ENCODE results near the gene KLHL41. TPM values are rescaled to one million over a fixed set of nuclear protein-coding genes. Genes with fewer than 3 reads are reported as not detected.
A peak's percentile ranks its signal among the peaks of the same experiment; 100 is the strongest.
"Not testable (repeated sequence)": the region's sequence is repeated elsewhere in the genome, so short reads cannot be mapped to it uniquely, and the experiment has no call there.

Gene KLHL41
- total RNA-seq, 6 donors from 2014 or later: 0.40 to 3.1 (median 1.3) TPM; not detected in 1

GRCh38 chr2:169573160-169573973, 63.9 kb downstream of the KLHL41 start, which contains the start of gene FASTKD1:
FASTKD1 (minus strand) TSS chr2:169573865; CDS start chr2:169572029, 1,836 bp downstream.
- peak; percentile 87 to 95 for DNase-seq
- 0% methylated on average over 12 to 33 of the region's 33 CpGs for WGBS, 2 donors
- ATAC-seq (ENCODE audit: low FRiP score in 2 of 2): peak; percentile 99 to 100
- peak; percentile 35 to 87 for TF ChIP-seq POLR2AphosphoS5 (IDR thresholded peaks at IDR 0.05)
- TF ChIP-seq POLR2A (IDR thresholded peaks at IDR 0.05): peak in 1 of 4 donors; percentile 45
- TF ChIP-seq, protein P1, sequence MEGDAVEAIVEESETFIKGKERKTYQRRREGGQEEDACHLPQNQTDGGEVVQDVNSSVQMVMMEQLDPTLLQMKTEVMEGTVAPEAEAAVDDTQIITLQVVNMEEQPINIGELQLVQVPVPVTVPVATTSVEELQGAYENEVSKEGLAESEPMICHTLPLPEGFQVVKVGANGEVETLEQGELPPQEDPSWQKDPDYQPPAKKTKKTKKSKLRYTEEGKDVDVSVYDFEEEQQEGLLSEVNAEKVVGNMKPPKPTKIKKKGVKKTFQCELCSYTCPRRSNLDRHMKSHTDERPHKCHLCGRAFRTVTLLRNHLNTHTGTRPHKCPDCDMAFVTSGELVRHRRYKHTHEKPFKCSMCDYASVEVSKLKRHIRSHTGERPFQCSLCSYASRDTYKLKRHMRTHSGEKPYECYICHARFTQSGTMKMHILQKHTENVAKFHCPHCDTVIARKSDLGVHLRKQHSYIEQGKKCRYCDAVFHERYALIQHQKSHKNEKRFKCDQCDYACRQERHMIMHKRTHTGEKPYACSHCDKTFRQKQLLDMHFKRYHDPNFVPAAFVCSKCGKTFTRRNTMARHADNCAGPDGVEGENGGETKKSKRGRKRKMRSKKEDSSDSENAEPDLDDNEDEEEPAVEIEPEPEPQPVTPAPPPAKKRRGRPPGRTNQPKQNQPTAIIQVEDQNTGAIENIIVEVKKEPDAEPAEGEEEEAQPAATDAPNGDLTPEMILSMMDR (IDR thresholded peaks at IDR 0.05): no peak
- Histone ChIP-seq H3K27ac (peak within 1 kb of the TSS; percentile 55 to 84 (median 74)), H3K4me3 (peak within 1 kb of the TSS; percentile 45 to 77 (median 72)), H3K27me3 (no peaks in the 10 kb centered on the region), H3K9me3 (no peaks in the 10 kb centered on the region), H3K4me1 (peaks cover 0 to 14% (median 6%) of the 10 kb centered on the region in 4 donors), H3K36me3 (no peaks in the 10 kb centered on the region)

DNA sequence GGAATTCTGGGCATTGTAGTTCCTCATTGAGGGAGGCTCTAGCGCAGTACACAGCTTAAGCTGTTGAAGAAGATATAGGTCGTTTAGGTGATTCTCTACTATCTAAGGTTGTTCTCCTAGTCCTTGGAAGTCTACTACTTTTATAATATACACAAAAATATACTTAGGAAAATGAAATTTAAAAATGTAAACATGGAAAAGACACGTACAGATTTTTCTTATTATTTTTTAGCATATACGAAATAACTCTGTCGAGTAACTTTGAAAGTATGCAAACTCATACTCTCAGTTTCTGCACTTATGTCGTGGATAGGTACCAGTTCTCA, 64.4 kb downstream of the KLHL41 start:
- Histone ChIP-seq H3K36me3 (no peaks in the 10 kb centered on the region), H3K4me3 (peak overlapping the region; percentile 45 to 77 (median 72)), H3K27ac (peak overlapping the region in 2 of 4 donors; percentile 77 to 84), H3K4me1 (peaks cover 0 to 14% (median 6%) of the 10 kb centered on the region in 4 donors), H3K9me3 (no peaks in the 10 kb centered on the region), H3K27me3 (no peaks in the 10 kb centered on the region)
- no peak for DNase-seq
- no peak for ATAC-seq (ENCODE audit: low FRiP score in 2 of 2)
- 32 to 36% methylated on average over 6 of the region's 6 CpGs for WGBS, 2 donors
- TF ChIP-seq, protein P1 (IDR thresholded peaks at IDR 0.05): no peak
- TF ChIP-seq POLR2AphosphoS5 (IDR thresholded peaks at IDR 0.05) (no peak), POLR2A (IDR thresholded peaks at IDR 0.05) (no peak), EP300 (IDR thresholded peaks at IDR 0.05) (no peak)

GRCh38 chr2:169574539-169574938, 65.0 kb downstream of the KLHL41 start:
- H3K9me3 ChIP-seq; H3K4me3 ChIP-seq; H3K36me3 ChIP-seq; DNase-seq; H3K27ac ChIP-seq; ATAC-seq (ENCODE audit: low FRiP score in 2 of 2); H3K27me3 ChIP-seq: not testable (repeated sequence)
- peaks cover 0 to 14% (median 6%) of the 10 kb centered on the region in 4 donors for H3K4me1 ChIP-seq
- 62 to 69% methylated on average over 5 of the region's 5 CpGs for WGBS, 2 donors

DNA sequence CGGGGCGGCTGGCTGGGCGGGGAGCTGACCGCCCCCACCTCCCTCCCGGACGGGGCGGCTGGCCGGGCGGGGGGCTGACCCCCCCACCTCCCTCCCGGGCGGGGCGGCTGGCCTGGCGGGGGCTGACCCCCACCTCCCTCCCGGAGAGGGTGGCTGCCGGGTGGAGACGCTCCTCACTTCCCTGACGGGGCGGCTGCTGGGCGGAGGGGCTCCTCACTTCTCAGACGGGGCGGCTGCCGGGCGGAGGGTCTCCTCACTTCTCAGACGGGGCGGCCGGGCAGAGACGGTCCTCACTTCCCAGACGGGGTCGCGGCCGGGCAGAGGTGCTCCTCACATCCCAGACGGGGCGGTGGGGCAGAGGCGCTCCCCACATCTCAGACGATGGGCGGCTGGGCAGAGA, 65.8 kb downstream of the KLHL41 start:
- peak in 1 of 2 donors; percentile 78 for DNase-seq
- 99% methylated on average over 16 of the region's 36 CpGs; no CpG with 5 or more reads in 1 of the 2 donors for WGBS, 2 donors
- not testable (repeated sequence) for H3K27me3 ChIP-seq; ATAC-seq (ENCODE audit: low FRiP score in 2 of 2); H3K4me3 ChIP-seq; H3K9me3 ChIP-seq; H3K27ac ChIP-seq; H3K36me3 ChIP-seq
- peaks cover 0 to 14% (median 6%) of the 10 kb centered on the region in 4 donors for H3K4me1 ChIP-seq

Other genes starting within 250 kb of the KLHL41 start
- 10 to 100 TPM; 20.0 to 56.5 (median 27.5) TPM for gene LRP2, start 147.2 kb upstream of the KLHL41 start, total RNA-seq
- gene BBS5, start 30.2 kb upstream of the KLHL41 start, total RNA-seq: 10 to 100 TPM in 2 of 6 donors, 1 to 10 TPM in 4; 5.8 to 20.8 (median 7.2) TPM
- gene FASTKD1, start 64.2 kb downstream of the KLHL41 start, total RNA-seq: 10 to 100 TPM; 14.7 to 21.7 (median 18.4) TPM
- 10 to 100 TPM; 27.3 to 69.5 (median 46.2) TPM for gene PPIG, start 74.6 kb downstream of the KLHL41 start, total RNA-seq
- 10 to 100 TPM in 1 of 6 donors, 1 to 10 TPM in 4, not detected in 1; 1.4 to 14.7 (median 2.6) TPM for gene CFAP210, start 184.7 kb downstream of the KLHL41 start, total RNA-seq
- gene PHOSPHO2, start 184.8 kb downstream of the KLHL41 start, total RNA-seq: 10 to 100 TPM in 2 of 6 donors, 1 to 10 TPM in 4; 3.7 to 29.3 (median 5.3) TPM
- gene KLHL23, start 224.1 kb downstream of the KLHL41 start, total RNA-seq: 10 to 100 TPM in 1 of 6 donors, 1 to 10 TPM in 5; 6.0 to 10.0 (median 7.7) TPM

Measured in upper lobe of left lung (tissue), 6 donors.